COLO668 (cell line): Measurements from ENCODE around the gene TGM5.
"Not testable (repeated sequence)": the region's sequence is repeated elsewhere in the genome, so short reads cannot be mapped to it uniquely, and the experiment has no call there.

ENCODE experiments used
- DNase-seq: peaks from one replicate; lab custom pipeline; 2025; ENCODE audit not compliant: unreplicated experiment; lab: John Stamatoyannopoulos, UW

TGM5 gene

DNA sequence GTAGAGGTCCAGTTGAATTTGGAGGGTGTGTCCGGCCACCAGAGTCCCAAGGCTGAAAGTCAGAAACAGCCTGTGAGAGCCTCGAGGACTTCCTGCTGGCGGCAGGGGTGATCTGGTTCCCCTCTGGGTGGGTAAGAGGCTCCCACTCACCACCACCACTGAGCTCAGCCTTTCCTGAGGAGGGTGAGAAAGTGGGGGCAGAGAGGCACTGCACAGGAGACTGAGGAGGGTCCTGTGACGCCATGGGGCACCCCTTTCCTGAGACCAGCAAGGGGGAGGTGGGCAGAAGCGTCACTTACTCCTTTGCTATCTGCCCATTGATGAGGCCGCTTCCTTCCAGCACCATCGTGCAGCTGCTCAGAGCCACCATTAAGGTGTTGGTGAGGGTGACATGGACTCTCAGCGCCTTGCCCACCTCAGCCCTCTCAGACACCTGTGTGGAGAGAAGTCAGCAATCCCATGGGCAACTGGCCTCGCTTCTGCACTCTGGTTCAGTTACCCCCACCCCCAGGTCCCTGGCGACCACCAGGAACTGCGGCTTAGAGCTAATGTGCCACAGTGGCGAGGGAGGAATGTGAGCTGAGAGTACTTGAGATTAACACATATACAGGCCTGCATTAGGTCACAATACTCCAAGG lies 10.0 kb upstream of the TGM5 start:
- DNase-seq = no peak

DNA sequence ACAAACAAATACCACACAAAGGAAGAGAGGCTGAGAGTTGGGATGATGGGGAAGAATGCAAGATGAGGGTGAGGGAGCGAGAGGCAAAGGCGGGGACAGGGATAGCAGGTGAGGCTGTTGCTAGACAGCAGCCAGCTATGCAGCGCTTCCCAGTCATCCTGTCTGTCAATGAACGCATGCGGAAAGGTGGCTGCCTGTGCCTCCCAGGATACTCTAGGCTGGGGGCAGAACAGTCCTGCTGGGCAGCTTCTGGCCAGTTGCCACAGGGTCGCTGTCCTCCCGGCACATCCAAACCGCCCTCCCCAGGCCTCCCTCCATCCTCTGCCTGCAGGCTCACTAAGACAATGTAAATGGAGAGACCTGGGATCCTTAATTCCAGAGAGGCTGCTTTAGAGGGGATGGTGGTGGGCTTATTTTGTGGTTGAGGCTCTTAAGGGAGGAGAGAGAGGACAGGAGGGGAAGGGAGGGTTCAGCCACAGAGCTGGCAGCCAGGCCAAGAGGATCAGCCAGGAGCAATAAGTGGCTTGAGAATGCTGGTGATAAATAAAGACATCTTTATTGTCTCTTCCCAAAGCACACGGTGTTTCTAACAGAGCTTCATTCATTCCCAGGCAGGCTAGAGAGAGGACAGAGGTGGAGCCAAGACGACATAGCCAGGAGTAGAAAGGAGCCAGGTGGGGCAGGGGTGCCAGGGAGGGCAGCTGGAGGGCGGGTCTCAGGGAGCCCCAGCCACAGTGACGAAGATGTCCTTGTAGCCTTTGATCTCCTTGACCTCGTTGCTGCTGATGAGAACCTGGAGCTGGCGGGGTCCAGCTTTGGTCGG lies 9.2 kb upstream of the TGM5 start:
- DNase-seq = no peak

DNA sequence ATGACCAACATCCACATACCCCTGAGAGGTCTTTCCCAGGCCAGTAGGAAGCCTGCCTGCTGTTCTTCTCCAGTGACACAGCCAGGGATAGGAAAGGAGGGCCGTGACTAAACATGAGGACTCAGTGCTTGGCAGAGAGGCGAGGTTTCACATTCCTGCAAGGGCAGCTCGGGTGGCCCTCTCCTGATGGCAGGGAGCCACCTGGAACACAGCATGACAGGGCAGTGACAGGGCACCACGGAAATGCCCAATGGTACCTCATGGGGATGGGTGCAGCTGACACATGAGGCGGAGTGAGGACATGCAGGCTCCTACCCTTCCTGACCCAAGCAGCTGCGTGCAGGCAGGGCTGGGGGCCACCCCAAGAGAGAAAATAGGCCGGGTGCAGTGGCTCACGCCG lies 7.4 kb upstream of the TGM5 start:
- no peak for DNase-seq

DNA sequence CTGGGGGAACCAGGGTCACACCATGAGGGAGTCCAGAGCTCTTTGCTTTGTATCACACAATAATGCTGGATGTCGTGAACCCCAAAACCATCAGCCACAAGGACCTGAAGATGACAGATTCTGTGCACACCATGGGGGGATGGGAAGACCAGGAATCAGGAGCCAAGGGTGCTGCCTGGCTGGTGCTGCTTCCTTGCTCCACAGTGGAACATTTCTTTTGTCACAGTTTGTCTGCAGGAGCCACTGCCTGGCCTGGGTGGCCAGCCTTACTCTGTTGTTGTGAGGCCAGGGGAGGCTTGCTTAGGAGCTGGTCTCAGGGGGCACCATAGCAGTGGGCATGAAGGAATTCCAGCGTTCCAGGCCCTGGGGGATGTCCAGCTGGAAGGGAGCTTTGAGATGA lies 6.5 kb upstream of the TGM5 start:
- no peak for DNase-seq

DNA sequence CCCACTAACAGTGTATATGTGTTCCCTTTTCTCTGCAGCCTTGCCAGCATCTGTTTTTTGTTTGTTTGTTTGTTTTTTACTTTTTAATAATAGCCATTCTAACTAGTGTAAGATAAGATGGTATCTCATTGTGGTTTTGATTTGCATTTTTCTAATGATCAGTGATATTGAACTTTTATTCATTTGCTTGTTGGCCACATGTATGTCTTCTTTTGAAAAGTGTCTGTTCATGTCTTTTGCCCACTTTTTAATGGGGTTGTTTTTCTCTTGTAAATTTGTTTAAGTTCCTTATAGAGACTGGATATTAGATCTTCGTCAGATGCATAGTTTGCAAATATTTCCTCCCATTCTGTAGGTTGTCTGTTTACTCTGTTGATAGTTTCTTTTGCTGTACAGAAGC lies 5.2 kb upstream of the TGM5 start:
- DNase-seq = not testable (repeated sequence)

GRCh38 chr15:43270676-43271306 lies 4.1 kb upstream of the TGM5 start:
- DNase-seq = no peak

GRCh38 chr15:43270113-43270665 lies 3.5 kb upstream of the TGM5 start:
- DNase-seq = no peak

DNA sequence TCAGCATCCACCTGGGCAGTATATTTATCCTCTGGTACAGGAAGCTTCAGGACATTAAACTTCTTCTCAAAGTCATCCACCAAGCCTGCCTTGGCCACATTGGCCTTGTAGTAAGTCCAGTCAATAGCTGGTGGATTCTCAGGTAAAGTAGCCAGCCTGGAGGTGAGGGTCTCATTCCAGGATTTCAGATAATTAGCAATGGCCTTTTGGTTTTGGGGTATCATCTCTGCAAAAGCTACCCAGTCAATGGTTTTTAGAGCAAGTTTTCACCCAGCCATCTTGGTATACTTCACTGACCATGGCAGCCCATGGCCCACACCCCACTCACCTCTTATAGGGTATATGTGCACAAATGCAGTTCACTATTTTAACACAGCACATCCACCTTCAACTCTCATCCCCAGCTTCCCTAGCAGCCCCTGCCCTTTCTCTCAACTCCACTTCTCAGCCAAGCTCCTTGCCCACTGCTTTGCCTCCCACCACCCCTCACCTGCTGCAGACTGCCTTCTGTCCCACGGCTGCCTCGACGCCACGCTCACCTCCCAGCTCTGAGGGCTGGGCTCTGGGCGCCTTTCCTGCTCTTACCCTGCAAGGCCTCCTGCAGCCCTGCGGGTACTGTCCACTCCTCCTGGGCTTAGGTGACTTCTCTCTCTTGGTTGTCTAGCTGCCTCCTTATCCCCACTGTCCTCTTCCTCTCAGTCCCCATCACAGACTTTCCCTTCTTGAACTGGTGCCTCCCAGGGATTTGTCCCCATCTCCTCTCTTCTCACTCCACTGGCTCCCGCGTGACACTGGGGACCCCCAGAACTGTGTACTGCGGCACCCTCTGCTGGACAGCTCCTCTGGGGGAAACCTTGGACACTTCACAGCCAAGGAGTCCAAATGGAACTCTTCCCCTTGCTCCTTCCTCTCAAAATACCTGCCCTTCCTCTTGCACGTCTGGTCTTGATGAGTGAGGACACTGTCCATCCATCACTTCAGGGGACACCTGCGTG lies 1.7 kb upstream of the TGM5 start:
- DNase-seq = no peak

GRCh38 chr15:43267439-43267838 lies 711 bp upstream of the TGM5 start:
- DNase-seq = no peak

- no peak for DNase-seq
Measured at GRCh38 chr15:43266386-43266785, 342 bp downstream of the TGM5 start.

GRCh38 chr15:43260011-43260615 lies 6.6 kb downstream of the TGM5 start:
- no peak for DNase-seq

- no peak for DNase-seq
Measured at GRCh38 chr15:43258781-43259180, 7.9 kb downstream of the TGM5 start.

DNA sequence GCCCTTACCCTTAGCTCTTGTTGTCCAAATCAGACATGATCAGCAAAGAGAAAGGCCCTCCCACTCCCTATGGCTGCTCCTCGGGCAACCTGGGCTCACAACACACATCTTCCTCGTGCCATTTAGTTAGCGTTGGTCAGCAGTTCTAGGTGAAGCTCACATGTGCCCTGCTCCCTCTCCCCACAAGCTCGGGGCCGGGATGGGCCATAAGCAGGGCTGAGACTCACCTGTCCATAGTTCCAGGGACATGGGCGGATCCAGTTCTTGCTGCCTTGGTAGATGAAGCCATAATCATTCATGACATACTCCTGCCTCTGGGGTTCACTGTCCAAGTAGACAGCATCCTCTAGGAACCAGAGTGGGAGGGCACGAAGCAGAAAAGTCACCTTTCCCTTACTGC lies 10.4 kb downstream of the TGM5 start:
- no peak for DNase-seq

DNA sequence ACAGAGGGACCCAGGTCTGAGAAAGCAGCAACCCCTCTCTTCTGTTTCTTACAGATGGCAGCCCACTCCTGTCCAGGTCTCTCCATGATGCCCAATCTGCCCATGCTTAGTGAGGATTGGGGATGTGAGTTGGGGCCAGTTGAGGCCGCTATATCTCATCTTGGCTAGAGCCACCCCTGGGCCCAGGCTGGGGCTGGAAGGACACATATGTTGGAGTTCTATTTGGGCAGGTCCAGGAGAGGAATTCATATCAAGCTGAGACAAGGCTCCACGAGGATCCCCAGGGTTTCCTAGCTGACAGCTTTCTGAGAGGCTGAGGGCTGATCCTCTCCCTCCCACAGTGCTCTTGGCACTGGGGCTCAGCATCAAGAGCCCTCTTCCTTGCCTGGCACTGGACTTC lies 11.4 kb downstream of the TGM5 start:
- DNase-seq = no peak

GRCh38 chr15:43253431-43254403 lies 13.0 kb downstream of the TGM5 start:
- DNase-seq = no peak

DNA sequence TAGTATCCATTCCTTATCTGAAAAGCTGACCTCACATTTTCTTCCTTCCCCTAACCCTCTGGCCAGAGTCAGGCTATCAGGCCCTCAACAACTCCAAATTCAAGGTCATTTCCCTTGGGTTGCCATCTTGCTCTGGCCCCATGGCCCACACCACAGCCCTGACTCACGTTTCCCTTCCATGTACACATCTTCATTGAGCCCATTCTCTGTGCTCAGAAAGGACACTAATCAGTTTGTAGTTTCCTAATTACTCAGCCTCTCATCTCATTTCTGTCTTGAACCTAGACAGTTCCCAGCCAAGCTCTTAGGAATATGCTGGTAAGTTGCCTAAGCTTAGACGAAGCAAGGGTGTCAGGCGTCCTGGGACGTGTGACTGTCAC lies 14.9 kb downstream of the TGM5 start:
- DNase-seq = no peak

DNA sequence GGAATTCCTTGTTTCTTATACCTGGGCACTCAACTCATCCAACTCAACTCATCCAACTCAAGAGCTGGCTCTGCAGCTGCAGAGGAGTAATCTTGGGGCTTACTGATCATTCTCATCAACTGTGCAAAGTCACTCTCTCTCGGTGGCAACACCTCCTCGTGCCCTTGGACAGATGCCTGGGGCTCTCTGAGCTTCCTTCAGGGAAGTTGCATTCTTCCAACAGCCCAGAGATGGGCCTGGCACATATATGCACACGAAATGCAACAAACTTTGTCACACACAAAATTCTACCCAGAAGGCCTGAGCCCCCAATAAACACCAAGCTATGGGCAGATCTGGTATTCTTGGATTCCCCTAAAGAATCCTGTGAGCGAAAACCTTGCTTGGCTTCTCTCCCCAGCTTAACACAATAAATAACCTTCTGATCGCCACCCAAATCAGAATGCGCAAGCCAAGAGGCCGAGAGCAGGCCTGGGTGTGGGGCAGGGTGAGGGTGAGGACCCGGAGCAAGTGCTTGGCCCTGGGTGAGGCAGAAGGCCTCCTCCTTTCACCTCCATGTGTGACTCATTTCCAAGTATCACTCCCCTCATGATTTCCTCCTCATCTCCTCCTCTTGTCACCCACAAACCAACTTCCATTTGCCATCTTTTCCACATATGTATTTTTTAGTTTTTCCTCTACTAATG lies 15.4 kb downstream of the TGM5 start:
- DNase-seq = no peak

DNA sequence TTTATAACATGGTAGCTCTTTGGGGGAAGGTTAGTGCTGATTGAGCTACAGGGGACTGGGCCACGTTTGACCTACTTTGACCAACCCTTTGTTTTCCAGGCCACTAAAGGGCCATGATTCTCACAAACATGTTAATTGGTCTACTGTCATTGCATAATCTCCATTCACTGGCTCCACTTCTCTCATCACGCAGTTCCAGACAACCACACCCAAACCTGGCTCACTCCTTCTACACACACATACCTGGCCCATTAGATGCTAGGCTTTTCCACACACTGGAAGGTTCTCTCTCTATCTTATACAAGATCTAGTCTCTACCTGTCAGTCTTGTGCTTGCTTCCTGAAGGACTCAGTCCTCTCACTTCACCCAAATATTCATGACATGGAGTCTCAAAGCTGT lies 15.9 kb downstream of the TGM5 start:
- DNase-seq = no peak
